Testis (tissue), 3 donors: ENCODE data around the gene SCG3. TPM values are rescaled to one million over a fixed set of nuclear protein-coding genes. Genes with fewer than 3 reads are reported as not detected.
"Not testable (repeated sequence)": the region's sequence is repeated elsewhere in the genome, so short reads cannot be mapped to it uniquely, and the experiment has no call there.

Experiments used
- DNase-seq: peaks from one replicate; pipeline ENCODE4 v3.0.0-alpha.2; 2019
- H3K27ac ChIP-seq, 2 donors: fragments of 200-600 bp; sonication (generic); one replicate each; pipeline ENCODE4 v1.5.1; 2019
- H3K27me3 ChIP-seq: fragments of 200-600 bp; sonication (generic); one replicate; pipeline ENCODE4 v1.5.1; 2019
- H3K36me3 ChIP-seq: fragments of 200-600 bp; sonication (generic); one replicate; pipeline ENCODE4 v1.5.1; 2017; ENCODE audit warnings: low read depth; ENCODE audit errors: missing control alignments
- H3K4me1 ChIP-seq: fragments of 200-600 bp; sonication (generic); one replicate; pipeline ENCODE4 v1.5.1; 2019
- H3K4me3 ChIP-seq, 2 donors: fragments of 200-600 bp; sonication (generic); one replicate each; pipeline ENCODE4 v1.5.1; 2017 to 2019
- H3K9me3 ChIP-seq: fragments of 200-600 bp; sonication (generic); one replicate; pipeline ENCODE4 v1.5.1; 2017
- POLR2A ChIP-seq: fragments of 450-650 bp; IDR thresholded peaks from one replicate; pipeline ENCODE4 v1.6.1; 2017; ENCODE audit warnings: antibody characterized with exemption, mild to moderate bottlenecking, moderate library complexity
- WGBS, 2 donors: methylation state at CpG; one replicate each; pipeline ENCODE4 v1.1.5; 2018; 5-methylcytosine and 5-hydroxymethylcytosine counted together
- intact Hi-C: fragments of 100-400 bp; cut with DNase I; formaldehyde crosslinking; loops from one replicate; pipeline ENCODE4 v1.15.1; 2023; ENCODE audit warnings: low total_unique reads
- polyA plus RNA-seq: library from polyadenylated mRNA; stranded (reverse); fragments of 350-450 nt; fragmentation: Illumina TruSeq; extraction: RNeasy Lipid Tissue Mini Kit (QIAGEN cat#74804); gene quantifications from one replicate; pipeline ENCODE4 v1.2.3, GENCODE V29; 2014; ENCODE audit warnings: low read depth, low replicate concordance; ENCODE audit not compliant: insufficient read depth
- total RNA-seq, 2 donors: library from RNA; depleted of rRNA; stranded (reverse); fragments of >200 nt; gene quantifications; one replicate each; pipeline ENCODE4 v1.2.3, GENCODE V29; 2016
- TF ChIP-seq, protein P1 (sequence below), 3 experiments: fragments of 450-650 bp in 2 of 3; fragments of 200-600 bp in 1 of 3; sonication (generic) in 1 of 3; IDR thresholded peaks; one replicate each; pipeline ENCODE4 v1.5.1; 2016 to 2019; ENCODE audit warnings: antibody characterized with exemption in 3 of 3, mild to moderate bottlenecking in 2 of 3, moderate library complexity in 1 of 3

SCG3 gene
- total and polyA plus RNA-seq, 3 donors from 2014 or later, result 1.2 to 2.0 (median 1.3) TPM

DNA sequence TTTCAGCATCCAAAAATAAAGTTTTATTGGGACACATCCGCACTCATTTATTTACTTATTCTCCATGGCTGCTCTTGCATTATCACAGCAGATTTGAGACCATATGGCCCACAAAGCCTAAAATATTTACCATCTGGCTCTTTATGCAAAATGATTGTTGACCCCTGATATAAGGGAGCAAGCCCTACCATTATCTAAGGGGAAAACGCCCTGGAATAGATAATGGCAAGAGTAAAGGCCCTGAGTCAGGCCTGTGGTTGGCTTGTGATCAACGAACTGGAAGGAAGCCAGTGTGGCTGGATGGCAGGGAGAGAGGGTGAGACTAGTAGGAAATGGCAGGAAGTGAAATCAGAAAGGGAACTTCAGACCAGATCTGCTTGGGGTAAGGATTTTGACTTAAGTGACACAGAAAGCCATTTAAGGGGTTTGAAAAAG lies 34.2 kb upstream of the SCG3 start:
- no peaks in the 10 kb centered on the region for H3K27me3 ChIP-seq
- peak; percentile 19 for DNase-seq
- H3K4me1 ChIP-seq, result no peaks in the 10 kb centered on the region
- H3K4me3 ChIP-seq, result no peak overlapping the region
- no peak for TF ChIP-seq POLR2A
- TF ChIP-seq, protein P1, sequence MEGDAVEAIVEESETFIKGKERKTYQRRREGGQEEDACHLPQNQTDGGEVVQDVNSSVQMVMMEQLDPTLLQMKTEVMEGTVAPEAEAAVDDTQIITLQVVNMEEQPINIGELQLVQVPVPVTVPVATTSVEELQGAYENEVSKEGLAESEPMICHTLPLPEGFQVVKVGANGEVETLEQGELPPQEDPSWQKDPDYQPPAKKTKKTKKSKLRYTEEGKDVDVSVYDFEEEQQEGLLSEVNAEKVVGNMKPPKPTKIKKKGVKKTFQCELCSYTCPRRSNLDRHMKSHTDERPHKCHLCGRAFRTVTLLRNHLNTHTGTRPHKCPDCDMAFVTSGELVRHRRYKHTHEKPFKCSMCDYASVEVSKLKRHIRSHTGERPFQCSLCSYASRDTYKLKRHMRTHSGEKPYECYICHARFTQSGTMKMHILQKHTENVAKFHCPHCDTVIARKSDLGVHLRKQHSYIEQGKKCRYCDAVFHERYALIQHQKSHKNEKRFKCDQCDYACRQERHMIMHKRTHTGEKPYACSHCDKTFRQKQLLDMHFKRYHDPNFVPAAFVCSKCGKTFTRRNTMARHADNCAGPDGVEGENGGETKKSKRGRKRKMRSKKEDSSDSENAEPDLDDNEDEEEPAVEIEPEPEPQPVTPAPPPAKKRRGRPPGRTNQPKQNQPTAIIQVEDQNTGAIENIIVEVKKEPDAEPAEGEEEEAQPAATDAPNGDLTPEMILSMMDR (IDR thresholded peaks at IDR 0.05), result no peak
- 63 to 70% methylated on average over 3 of the region's 3 CpGs for WGBS, 2 donors
- H3K27ac ChIP-seq, result no peak overlapping the region
- intact Hi-C loops, result loop anchor here (5.0 kb wide), 1 partner anchor 125 kb away; no protein-coding TSS in a partner anchor
- H3K9me3 ChIP-seq, result no peaks in the 10 kb centered on the region
- H3K36me3 ChIP-seq, result no peaks in the 10 kb centered on the region

DNA sequence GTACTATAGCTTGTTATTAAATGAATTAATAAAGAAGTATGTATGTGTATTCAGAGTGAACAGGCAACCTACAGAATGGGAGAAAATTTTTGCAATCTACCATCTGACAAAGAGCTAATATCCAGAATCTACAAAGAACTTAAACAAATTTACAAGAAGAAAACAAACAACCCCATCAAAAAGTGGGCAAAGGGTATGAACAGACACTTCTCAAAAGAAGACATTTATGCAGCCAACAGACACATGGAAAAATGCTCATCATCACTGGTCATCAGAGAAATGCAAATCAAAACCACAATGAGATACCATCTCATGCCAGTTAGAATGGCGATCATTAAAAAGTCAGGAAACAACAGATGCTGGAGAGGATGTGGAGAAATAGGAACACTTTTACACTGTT lies 33.2 kb upstream of the SCG3 start:
- 77 to 93% methylated on average over 1 of the region's 1 CpG for WGBS, 2 donors
- H3K9me3 ChIP-seq, H3K36me3 ChIP-seq, H3K27ac ChIP-seq, H3K4me1 ChIP-seq, H3K27me3 ChIP-seq, H3K4me3 ChIP-seq, DNase-seq: not testable (repeated sequence)
- intact Hi-C loops, result loop anchor here (5.0 kb wide), 1 partner anchor 124 kb away; no protein-coding TSS in a partner anchor

DNA sequence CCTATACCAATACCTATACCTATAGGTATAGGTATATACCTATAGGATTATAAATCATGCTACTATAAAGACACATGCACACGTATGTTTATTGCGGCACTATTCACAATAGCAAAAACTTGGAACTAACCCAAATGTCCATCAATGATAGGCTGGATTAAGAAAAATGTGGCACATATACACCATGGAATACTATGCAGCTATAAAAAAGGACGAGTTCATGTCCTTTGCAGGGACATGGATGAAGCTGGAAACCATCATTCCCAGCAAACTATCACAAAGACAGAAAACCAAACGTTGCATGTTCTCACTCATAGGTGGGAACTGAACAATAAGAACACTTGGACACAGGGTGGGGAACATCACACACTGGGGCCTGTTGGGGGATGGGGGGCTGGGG lies 32.7 kb upstream of the SCG3 start:
- intact Hi-C loops, result loop anchor here (5.0 kb wide), 1 partner anchor 124 kb away; no protein-coding TSS in a partner anchor
- H3K4me3 ChIP-seq, H3K4me1 ChIP-seq, H3K27me3 ChIP-seq, H3K27ac ChIP-seq, H3K9me3 ChIP-seq, DNase-seq, H3K36me3 ChIP-seq: not testable (repeated sequence)
- 79 to 83% methylated on average over 4 of the region's 4 CpGs for WGBS, 2 donors

DNA sequence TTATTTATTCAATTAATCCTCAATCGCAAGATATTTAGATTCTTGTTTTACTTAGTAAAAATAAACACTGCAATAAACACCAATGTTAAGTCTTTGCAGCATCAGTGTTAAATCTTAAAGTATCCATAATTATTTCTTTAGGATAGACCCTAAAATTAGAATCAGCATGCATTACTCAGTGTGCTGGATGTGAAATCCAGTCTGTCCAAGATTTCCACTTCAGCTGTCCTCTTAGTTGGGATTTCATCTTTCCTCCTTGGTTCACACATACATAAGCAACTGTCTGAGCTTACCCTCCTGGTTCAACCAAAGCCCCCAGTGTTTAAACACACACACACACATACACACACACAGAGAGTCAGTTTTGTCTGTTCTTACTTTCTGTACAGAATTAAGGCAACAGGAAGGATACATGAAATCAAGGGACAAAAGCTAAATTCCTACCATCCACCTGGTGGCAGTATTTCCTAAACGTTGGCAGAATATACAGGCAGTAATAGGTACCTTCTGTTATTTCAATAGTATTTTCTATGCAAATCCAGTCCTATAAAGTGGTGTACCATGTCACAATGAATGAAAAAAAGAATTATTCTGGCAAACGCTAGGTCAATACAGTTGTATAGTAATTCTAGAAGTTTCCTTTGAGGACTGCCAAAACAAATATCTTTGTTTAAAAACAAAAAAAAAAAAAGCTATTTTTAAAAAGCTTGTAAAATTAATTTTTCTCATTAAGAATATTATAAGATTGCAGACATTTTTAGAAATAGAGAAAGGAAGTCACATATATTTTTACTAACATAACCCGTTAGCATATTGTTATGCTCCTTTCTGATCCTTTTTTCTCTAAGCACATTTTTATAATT lies 31.4 kb upstream of the SCG3 start:
- no peak for TF ChIP-seq POLR2A
- TF ChIP-seq, protein P1 (IDR thresholded peaks at IDR 0.05), result peak; percentile 60 to 76 (median 64)
- Histone ChIP-seq H3K27me3 (no peaks in the 10 kb centered on the region), H3K4me1 (no peaks in the 10 kb centered on the region), H3K36me3 (no peaks in the 10 kb centered on the region), H3K9me3 (no peaks in the 10 kb centered on the region), H3K27ac (no peak overlapping the region), H3K4me3 (no peak overlapping the region)
- peak; percentile 49 for DNase-seq
- 42 to 46% methylated on average over 4 of the region's 4 CpGs for WGBS, 2 donors
- intact Hi-C loops, result loop anchor here (5.0 kb wide), 1 partner anchor 122 kb away; no protein-coding TSS in a partner anchor

DNA sequence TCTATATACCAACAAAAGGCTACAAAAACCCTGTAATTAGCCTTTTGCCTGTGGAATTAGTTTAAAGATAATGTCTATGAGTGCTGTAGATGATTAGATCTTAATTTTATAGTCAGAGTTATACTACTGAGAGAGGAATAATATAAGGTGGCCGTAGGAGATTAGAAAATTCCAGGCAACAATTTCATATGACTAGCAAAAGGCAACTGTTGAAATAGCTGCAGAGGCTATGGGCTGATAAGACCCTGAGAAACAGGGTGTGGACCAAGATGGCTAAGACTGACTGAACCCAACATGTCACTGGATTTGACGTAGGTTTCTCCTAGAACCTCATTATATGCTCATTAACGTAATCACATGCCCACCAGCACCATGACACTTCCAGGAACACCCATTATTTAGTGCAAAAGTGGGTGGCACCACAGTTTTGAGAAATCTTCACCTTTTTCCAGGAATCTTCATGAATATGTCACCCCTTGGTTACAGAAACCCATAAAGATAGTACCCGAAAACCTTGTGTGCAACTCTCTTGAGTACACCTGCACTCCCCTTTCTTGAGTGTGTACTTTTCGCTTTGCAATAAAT lies 29.1 kb upstream of the SCG3 start:
- H3K27me3 ChIP-seq, result no peaks in the 10 kb centered on the region
- TF ChIP-seq POLR2A, result no peak
- TF ChIP-seq, protein P1 (IDR thresholded peaks at IDR 0.05), result no peak
- no peak for DNase-seq
- WGBS, 2 donors, result 91 to 93% methylated on average over 5 of the region's 5 CpGs
- H3K36me3 ChIP-seq, result no peaks in the 10 kb centered on the region
- no peaks in the 10 kb centered on the region for H3K9me3 ChIP-seq
- no peaks in the 10 kb centered on the region for H3K4me1 ChIP-seq
- intact Hi-C loops, result no loop called here
- H3K4me3 ChIP-seq, result no peak overlapping the region
- H3K27ac ChIP-seq, result no peak overlapping the region

DNA sequence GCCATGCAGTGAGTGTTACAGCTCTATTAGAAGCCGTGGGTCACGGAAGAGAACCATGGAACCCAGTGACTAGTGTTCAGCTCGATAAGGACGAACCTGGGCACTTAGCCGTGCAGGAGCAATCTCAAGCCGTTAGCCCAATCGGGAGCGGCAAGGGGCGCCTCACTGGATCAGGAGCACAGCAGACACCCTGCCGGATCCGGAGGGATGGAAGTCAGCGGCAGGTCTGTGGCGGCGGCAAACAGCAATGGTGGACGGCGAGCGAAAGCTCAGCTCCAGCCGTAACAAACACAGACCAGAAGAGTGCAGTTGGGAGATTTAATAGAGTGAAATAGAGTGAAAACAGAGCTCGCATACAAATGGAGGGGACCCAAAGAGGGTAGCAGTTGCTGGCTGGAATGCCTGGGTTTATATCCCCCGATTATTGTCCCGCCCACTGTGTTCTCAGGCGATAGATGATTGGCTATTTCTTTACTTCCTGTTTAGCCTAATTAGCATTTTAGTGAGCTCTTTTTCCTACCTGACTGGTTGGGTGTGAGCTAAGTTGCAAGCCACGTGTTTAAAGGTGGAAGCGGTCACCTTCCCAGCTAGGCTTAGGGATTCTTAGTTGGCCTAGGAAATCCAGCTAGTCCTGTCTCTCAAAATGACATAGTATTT lies 25.8 kb upstream of the SCG3 start:
- H3K27ac ChIP-seq, intact Hi-C loops, H3K4me1 ChIP-seq, H3K27me3 ChIP-seq, H3K9me3 ChIP-seq, H3K36me3 ChIP-seq: not testable (repeated sequence)
- DNase-seq, result peak; percentile 47
- WGBS, 2 donors, result 55 to 63% methylated on average over 23 to 24 of the region's 24 CpGs
- H3K4me3 ChIP-seq, result peak overlapping the region; percentile 29
